Astrocyte (in vitro differentiated cells and primary cell): ENCODE results near the gene SCARF2. TPM values are rescaled to one million over a fixed set of nuclear protein-coding genes. Genes with fewer than 3 reads are reported as not detected.

Source experiments
- DNase-seq: peaks from one replicate; pipeline ENCODE4 v3.0.0-alpha.2; 2010; ENCODE audit warnings: low read depth
- FAIRE-seq: peaks from 2 replicates; lab custom pipeline; 2011; peaks lifted over from hg19 to GRCh38; lab: Jason Lieb, UNC
- H2AFZ ChIP-seq: 2 replicates; pipeline ENCODE4 v1.6.0; 2012; ENCODE audit warnings: low read depth, low read length, inconsistent platforms
- H3K27ac ChIP-seq: 2 replicates; pipeline ENCODE4 v1.5.1; 2011; ENCODE audit warnings: low read depth, low read length, inconsistent platforms
- H3K27me3 ChIP-seq: 2 replicates; pipeline ENCODE4 v1.6.0; 2011; ENCODE audit warnings: low read length, inconsistent platforms; ENCODE audit not compliant: insufficient read depth
- H3K36me3 ChIP-seq: 2 replicates; pipeline ENCODE4 v1.5.1; 2011; ENCODE audit warnings: low read length, inconsistent platforms; ENCODE audit not compliant: insufficient read depth
- H3K4me1 ChIP-seq: 2 replicates; pipeline ENCODE4 v1.5.1; 2011; ENCODE audit warnings: low read length, inconsistent platforms; ENCODE audit not compliant: insufficient read depth
- H3K4me2 ChIP-seq: 2 replicates; pipeline ENCODE4 v1.6.0; 2012; ENCODE audit warnings: low read length, inconsistent platforms
- H3K4me3 ChIP-seq: 2 replicates; pipeline ENCODE4 v1.5.1; 2011; ENCODE audit warnings: low read depth, mild to moderate bottlenecking, low read length, inconsistent platforms; ENCODE audit not compliant: insufficient read depth
- H3K79me2 ChIP-seq: 2 replicates; pipeline ENCODE4 v1.6.0; 2012; ENCODE audit warnings: mild to moderate bottlenecking, low read length, inconsistent platforms; ENCODE audit not compliant: insufficient read depth
- H3K9ac ChIP-seq: 2 replicates; pipeline ENCODE4 v1.6.0; 2012; ENCODE audit warnings: mild to moderate bottlenecking, low read length, inconsistent platforms
- H3K9me3 ChIP-seq: 2 replicates; pipeline ENCODE4 v1.5.1; 2012; ENCODE audit warnings: low read depth, mild to moderate bottlenecking, low read length, inconsistent platforms; ENCODE audit not compliant: insufficient read depth
- H4K20me1 ChIP-seq: 2 replicates; pipeline ENCODE4 v1.6.0; 2012; ENCODE audit warnings: low read length, inconsistent platforms; ENCODE audit not compliant: insufficient read depth
- H3K27ac Mint-ChIP-seq: one replicate; pipeline ENCODE4 v1.8.0; 2021; ENCODE audit warnings: mild to moderate bottlenecking, mixed read lengths; ENCODE audit not compliant: unreplicated experiment
- H3K27me3 Mint-ChIP-seq: one replicate; pipeline ENCODE4 v1.8.0; 2021; ENCODE audit warnings: low read depth, mixed read lengths; ENCODE audit not compliant: unreplicated experiment
- H3K36me3 Mint-ChIP-seq: one replicate; pipeline ENCODE4 v1.8.0; 2021; ENCODE audit warnings: low read depth, mixed read lengths; ENCODE audit not compliant: unreplicated experiment
- H3K4me1 Mint-ChIP-seq: one replicate; pipeline ENCODE4 v1.8.0; 2021; ENCODE audit warnings: low read depth, mixed read lengths; ENCODE audit not compliant: unreplicated experiment
- H3K4me3 Mint-ChIP-seq: one replicate; pipeline ENCODE4 v1.8.0; 2021; ENCODE audit warnings: mild to moderate bottlenecking, moderate library complexity, mixed read lengths; ENCODE audit not compliant: unreplicated experiment
- H3K9me3 Mint-ChIP-seq: one replicate; pipeline ENCODE4 v1.8.0; 2021; ENCODE audit warnings: mild to moderate bottlenecking, mixed read lengths; ENCODE audit not compliant: unreplicated experiment
- EZH2 ChIP-seq: IDR thresholded peaks from 2 replicates; pipeline ENCODE4 v1.6.1; 2012; ENCODE audit warnings: mild to moderate bottlenecking, low read length, inconsistent platforms; ENCODE audit not compliant: insufficient read depth
- total RNA-seq: library from RNA; stranded (reverse); gene quantifications from 2 replicates; pipeline ENCODE4 v1.2.1, GENCODE V29; 2021
- TF ChIP-seq, protein P1 (sequence below): IDR thresholded peaks from 2 replicates; pipeline ENCODE4 v1.5.1; 2011; ENCODE audit warnings: low read depth, mild to moderate bottlenecking, inconsistent platforms, low read length, moderate library complexity; ENCODE audit not compliant: insufficient read depth

SCARF2 gene
- total RNA-seq, 1 donor from 2014 or later, result 17.3 TPM

DNA sequence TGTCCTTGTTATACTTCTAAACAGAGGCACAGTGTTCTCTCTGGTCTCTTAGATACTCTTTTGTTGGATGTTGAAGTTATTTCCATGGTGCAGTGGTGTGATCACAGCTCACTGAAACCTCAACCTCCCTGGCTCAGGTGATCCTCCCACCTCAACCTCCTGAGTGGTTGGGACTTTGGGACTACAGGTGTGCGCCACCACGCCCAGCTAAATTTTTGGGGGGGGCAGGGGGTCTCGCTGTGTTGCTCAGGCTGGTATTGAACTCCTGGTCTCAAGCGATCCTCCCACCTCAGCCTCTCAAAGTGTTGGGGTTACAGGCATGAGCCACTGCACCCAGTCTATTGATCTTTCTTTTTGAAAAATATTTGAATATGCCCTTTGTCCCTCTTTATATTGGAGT is 28.7 kb downstream of the SCARF2 start:
- Mint-ChIP-seq H3K27ac (no peak overlapping the region), H3K36me3 (peaks cover 15% of the 10 kb centered on the region), H3K4me1 (no peaks in the 10 kb centered on the region), H3K4me3 (no peak overlapping the region), H3K9me3 (no peaks in the 10 kb centered on the region), H3K27me3 (peaks cover 7% of the 10 kb centered on the region)
- Histone ChIP-seq H3K4me3 (no peak overlapping the region), H3K9ac (no peak overlapping the region), H4K20me1 (peaks cover 9% of the 10 kb centered on the region), H3K79me2 (no peaks in the 10 kb centered on the region), H3K27ac (no peak overlapping the region), H3K4me2 (no peak overlapping the region), H2AFZ (no peak overlapping the region), H3K9me3 (no peaks in the 10 kb centered on the region), H3K36me3 (peaks cover 7% of the 10 kb centered on the region), H3K4me1 (no peaks in the 10 kb centered on the region), H3K27me3 (no peaks in the 10 kb centered on the region)
- TF ChIP-seq, protein P1, sequence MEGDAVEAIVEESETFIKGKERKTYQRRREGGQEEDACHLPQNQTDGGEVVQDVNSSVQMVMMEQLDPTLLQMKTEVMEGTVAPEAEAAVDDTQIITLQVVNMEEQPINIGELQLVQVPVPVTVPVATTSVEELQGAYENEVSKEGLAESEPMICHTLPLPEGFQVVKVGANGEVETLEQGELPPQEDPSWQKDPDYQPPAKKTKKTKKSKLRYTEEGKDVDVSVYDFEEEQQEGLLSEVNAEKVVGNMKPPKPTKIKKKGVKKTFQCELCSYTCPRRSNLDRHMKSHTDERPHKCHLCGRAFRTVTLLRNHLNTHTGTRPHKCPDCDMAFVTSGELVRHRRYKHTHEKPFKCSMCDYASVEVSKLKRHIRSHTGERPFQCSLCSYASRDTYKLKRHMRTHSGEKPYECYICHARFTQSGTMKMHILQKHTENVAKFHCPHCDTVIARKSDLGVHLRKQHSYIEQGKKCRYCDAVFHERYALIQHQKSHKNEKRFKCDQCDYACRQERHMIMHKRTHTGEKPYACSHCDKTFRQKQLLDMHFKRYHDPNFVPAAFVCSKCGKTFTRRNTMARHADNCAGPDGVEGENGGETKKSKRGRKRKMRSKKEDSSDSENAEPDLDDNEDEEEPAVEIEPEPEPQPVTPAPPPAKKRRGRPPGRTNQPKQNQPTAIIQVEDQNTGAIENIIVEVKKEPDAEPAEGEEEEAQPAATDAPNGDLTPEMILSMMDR, result no peak
- TF ChIP-seq EZH2, result no peak
- FAIRE-seq, result no peak
- no peak for DNase-seq

DNA sequence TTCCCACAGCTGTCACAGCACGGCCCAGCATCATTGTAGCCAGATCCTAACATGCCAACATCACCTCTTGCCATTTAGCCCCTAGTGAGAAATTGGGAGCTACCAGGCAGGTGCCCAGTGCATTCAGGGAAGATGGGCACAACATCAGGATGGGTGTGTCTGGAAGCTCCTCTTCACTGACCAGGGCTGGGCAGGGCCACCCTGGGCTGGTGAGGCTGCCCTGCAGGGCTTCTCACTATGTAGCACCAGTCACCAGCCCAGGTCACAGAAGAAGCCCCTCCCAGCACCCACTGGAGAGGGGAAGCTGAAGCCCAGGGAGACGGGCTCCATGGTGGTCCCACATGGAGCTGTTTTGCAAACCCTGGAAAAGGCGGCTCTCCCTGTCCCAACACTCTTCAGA is 29.8 kb downstream of the SCARF2 start:
- Mint-ChIP-seq H3K9me3 (no peaks in the 10 kb centered on the region), H3K4me3 (no peak overlapping the region), H3K27me3 (no peaks in the 10 kb centered on the region), H3K36me3 (peaks cover 21% of the 10 kb centered on the region), H3K27ac (no peak overlapping the region), H3K4me1 (no peaks in the 10 kb centered on the region)
- Histone ChIP-seq H3K79me2 (no peaks in the 10 kb centered on the region), H3K4me1 (no peaks in the 10 kb centered on the region), H3K9ac (no peak overlapping the region), H3K36me3 (peaks cover 7% of the 10 kb centered on the region), H3K27me3 (no peaks in the 10 kb centered on the region), H3K27ac (no peak overlapping the region), H3K4me2 (no peak overlapping the region), H2AFZ (no peak overlapping the region), H3K9me3 (no peaks in the 10 kb centered on the region), H4K20me1 (peaks cover 9% of the 10 kb centered on the region), H3K4me3 (no peak overlapping the region)
- FAIRE-seq (no peak), DNase-seq (no peak)
- TF ChIP-seq, protein P1, result no peak
- no peak for TF ChIP-seq EZH2

GRCh38 chr22:20406686-20407408 is 30.8 kb downstream of the SCARF2 start:
- Mint-ChIP-seq H3K27me3 (no peaks in the 10 kb centered on the region), H3K36me3 (peaks cover 25% of the 10 kb centered on the region), H3K4me3 (no peak overlapping the region), H3K4me1 (no peaks in the 10 kb centered on the region), H3K9me3 (no peaks in the 10 kb centered on the region), H3K27ac (no peak overlapping the region)
- Histone ChIP-seq H3K4me2 (no peak overlapping the region), H3K27ac (no peak overlapping the region), H4K20me1 (peaks cover 9% of the 10 kb centered on the region), H3K27me3 (no peaks in the 10 kb centered on the region), H3K4me1 (no peaks in the 10 kb centered on the region), H3K79me2 (no peaks in the 10 kb centered on the region), H3K9me3 (no peaks in the 10 kb centered on the region), H3K36me3 (peaks cover 7% of the 10 kb centered on the region), H3K4me3 (no peak overlapping the region), H3K9ac (no peak overlapping the region), H2AFZ (no peak overlapping the region)
- no peak for DNase-seq
- no peak for FAIRE-seq
- TF ChIP-seq EZH2, result no peak
- TF ChIP-seq, protein P1, result no peak
